RWPE1 (cell line): Measurements from ENCODE around the gene KIZ.

ENCODE experiments used
- CTCF ChIA-PET: fragments of 350-600 bp; sonication (Branson Sonifier 250); formaldehyde crosslinking; extraction: SDS; loops from one replicate; lab custom pipeline; 2021; lab: Yijun Ruan, JAX
- POLR2A ChIA-PET: fragments of 400-600 bp; formaldehyde crosslinking; extraction: SDS; loops from one replicate; lab custom pipeline; 2020; ENCODE audit warnings: antibody characterized with exemption; ENCODE audit not compliant: low non-redundant PET; lab: Yijun Ruan, JAX
- DNase-seq: peaks from one replicate; pipeline ENCODE4 v3.0.0; 2012; ENCODE audit warnings: low spot score
- H3K27ac ChIP-seq: fragments of 450-650 bp; 2 replicates; pipeline ENCODE4 v1.5.1; 2017
- TF ChIP-seq, protein P1 (sequence below): fragments of 450-650 bp; conservative IDR thresholded peaks from 2 replicates; pipeline ENCODE4 v1.5.1; 2017; ENCODE audit warnings: low read depth, mild to moderate bottlenecking

KIZ gene

GRCh38 chr20:21202259-21202658 is 76.4 kb downstream of the KIZ start:
- no peak overlapping the region for H3K27ac ChIP-seq
- POLR2A ChIA-PET, result no interaction called here
- DNase-seq, result peak; percentile 26
- CTCF ChIA-PET, result interaction anchor here (0.8 kb wide), 1 partner anchor 204 kb away, joined by 5 read pairs; no protein-coding TSS in a partner anchor
- TF ChIP-seq, protein P1, sequence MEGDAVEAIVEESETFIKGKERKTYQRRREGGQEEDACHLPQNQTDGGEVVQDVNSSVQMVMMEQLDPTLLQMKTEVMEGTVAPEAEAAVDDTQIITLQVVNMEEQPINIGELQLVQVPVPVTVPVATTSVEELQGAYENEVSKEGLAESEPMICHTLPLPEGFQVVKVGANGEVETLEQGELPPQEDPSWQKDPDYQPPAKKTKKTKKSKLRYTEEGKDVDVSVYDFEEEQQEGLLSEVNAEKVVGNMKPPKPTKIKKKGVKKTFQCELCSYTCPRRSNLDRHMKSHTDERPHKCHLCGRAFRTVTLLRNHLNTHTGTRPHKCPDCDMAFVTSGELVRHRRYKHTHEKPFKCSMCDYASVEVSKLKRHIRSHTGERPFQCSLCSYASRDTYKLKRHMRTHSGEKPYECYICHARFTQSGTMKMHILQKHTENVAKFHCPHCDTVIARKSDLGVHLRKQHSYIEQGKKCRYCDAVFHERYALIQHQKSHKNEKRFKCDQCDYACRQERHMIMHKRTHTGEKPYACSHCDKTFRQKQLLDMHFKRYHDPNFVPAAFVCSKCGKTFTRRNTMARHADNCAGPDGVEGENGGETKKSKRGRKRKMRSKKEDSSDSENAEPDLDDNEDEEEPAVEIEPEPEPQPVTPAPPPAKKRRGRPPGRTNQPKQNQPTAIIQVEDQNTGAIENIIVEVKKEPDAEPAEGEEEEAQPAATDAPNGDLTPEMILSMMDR, result no peak

GRCh38 chr20:21203088-21203656 is 77.3 kb downstream of the KIZ start:
- ChIA-PET POLR2A (no interaction called here), CTCF (no interaction called here)
- H3K27ac ChIP-seq, result no peak overlapping the region
- TF ChIP-seq, protein P1, result no peak
- no peak for DNase-seq

GRCh38 chr20:21206584-21206983 is 80.7 kb downstream of the KIZ start:
- TF ChIP-seq, protein P1, result no peak
- CTCF ChIA-PET, result no interaction called here
- DNase-seq, result no peak
- POLR2A ChIA-PET, result no interaction called here
- H3K27ac ChIP-seq, result no peak overlapping the region

DNA sequence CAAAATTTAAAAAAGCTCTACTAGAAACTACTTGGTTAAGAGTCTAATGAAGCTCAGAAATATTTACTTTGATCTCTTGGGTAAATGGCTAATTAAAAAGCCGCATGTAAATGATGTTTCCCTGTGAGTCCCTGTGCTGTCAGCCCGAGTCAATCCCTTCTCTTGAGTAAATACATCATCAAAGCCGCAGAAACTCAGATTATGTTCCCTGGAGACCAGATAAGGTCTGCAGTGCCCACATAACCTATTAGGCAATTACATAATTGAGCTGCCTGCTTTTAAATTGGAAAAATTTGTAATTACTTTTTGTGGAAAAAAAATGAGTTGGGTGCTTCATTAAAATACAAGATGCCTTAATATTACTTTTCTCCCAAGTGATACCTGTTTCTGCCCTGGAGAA is 83.1 kb downstream of the KIZ start:
- POLR2A ChIA-PET, result no interaction called here
- no peak for DNase-seq
- TF ChIP-seq, protein P1, result no peak
- CTCF ChIA-PET, result no interaction called here
- no peak overlapping the region for H3K27ac ChIP-seq

DNA sequence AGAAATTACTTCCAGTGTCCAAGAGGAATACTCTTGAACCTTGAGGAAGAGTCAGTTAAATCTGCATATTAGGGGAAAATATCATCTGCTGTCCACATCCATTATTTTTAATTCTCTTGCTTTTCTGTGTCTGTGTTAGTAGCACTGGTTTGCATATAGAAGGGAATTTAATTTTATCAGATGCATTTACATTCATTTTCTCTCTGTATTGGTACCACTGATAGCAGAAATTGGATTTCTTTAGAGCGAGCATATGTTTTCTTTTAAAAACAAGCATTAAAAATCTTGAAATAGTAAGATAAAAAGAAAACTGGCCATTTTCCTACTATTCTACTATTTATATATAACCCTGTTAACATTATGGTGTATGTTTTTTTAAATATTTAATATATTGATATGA is 83.8 kb downstream of the KIZ start:
- H3K27ac ChIP-seq, result no peak overlapping the region
- CTCF ChIA-PET, result no interaction called here
- TF ChIP-seq, protein P1, result no peak
- DNase-seq, result no peak
- POLR2A ChIA-PET, result no interaction called here

GRCh38 chr20:21213691-21214090 is 87.8 kb downstream of the KIZ start:
- TF ChIP-seq, protein P1, result no peak
- H3K27ac ChIP-seq, result no peak overlapping the region
- ChIA-PET POLR2A (no interaction called here), CTCF (no interaction called here)
- no peak for DNase-seq
